RWPE1 (cell line): ENCODE measurements around the gene CLEC18A.

ENCODE experiments used
- CTCF ChIA-PET: fragments of 350-600 bp; sonication (Branson Sonifier 250); formaldehyde crosslinking; extraction: SDS; loops from one replicate; lab custom pipeline; 2021; lab: Yijun Ruan, JAX
- POLR2A ChIA-PET: fragments of 400-600 bp; formaldehyde crosslinking; extraction: SDS; loops from one replicate; lab custom pipeline; 2020; ENCODE audit warnings: antibody characterized with exemption; ENCODE audit not compliant: low non-redundant PET; lab: Yijun Ruan, JAX
- DNase-seq: peaks from one replicate; pipeline ENCODE4 v3.0.0; 2012; ENCODE audit warnings: low spot score
- H3K27ac ChIP-seq: fragments of 450-650 bp; 2 replicates; pipeline ENCODE4 v1.5.1; 2017
- CTCF ChIP-seq: fragments of 450-650 bp; conservative IDR thresholded peaks from 2 replicates; pipeline ENCODE4 v1.5.1; 2017; ENCODE audit warnings: low read depth, mild to moderate bottlenecking

The CLEC18A gene

GRCh38 chr16:69936751-69937211 lies 14.4 kb upstream of the CLEC18A start:
- no peak overlapping the region for H3K27ac ChIP-seq
- CTCF ChIA-PET: no interaction called here

GRCh38 chr16:69937465-69937951 lies 13.6 kb upstream of the CLEC18A start:
- CTCF ChIA-PET: interaction anchor here (0.6 kb wide), 1 partner anchor 178 kb away, joined by 3 read pairs; no protein-coding TSS in a partner anchor
- no peak overlapping the region for H3K27ac ChIP-seq
- POLR2A ChIA-PET: no interaction called here
- DNase-seq: no peak
- TF ChIP-seq CTCF: no peak

More at GRCh38 chr16:69936751-69937211, 14.4 kb upstream of the CLEC18A start:
- DNase-seq: no peak
- TF ChIP-seq CTCF: no peak
- POLR2A ChIA-PET: no interaction called here

GRCh38 chr16:69938981-69939820 lies 11.9 kb upstream of the CLEC18A start:
- ChIA-PET CTCF (interaction anchor here (0.5 to 0.7 kb wide), 2 partner anchors 14 to 32 kb away, joined by 3 read pairs; no protein-coding TSS in a partner anchor), POLR2A (no interaction called here)
- no peak for TF ChIP-seq CTCF
- no peak for DNase-seq
- no peak overlapping the region for H3K27ac ChIP-seq

GRCh38 chr16:69939821-69940585 lies 11.1 kb upstream of the CLEC18A start:
- DNase-seq: no peak
- CTCF ChIA-PET: interaction anchor here (0.5 to 1.0 kb wide), 2 partner anchors 10 to 14 kb away, joined by 3 read pairs; no protein-coding TSS in a partner anchor
- H3K27ac ChIP-seq: no peak overlapping the region
- no peak for TF ChIP-seq CTCF
- POLR2A ChIA-PET: no interaction called here

- ChIA-PET POLR2A (no interaction called here), CTCF (interaction anchor here (1.0 kb wide), 1 partner anchor 10 kb away, joined by 3 read pairs; no protein-coding TSS in a partner anchor)
- DNase-seq: no peak
- no peak for TF ChIP-seq CTCF
- H3K27ac ChIP-seq: no peak overlapping the region
Measured at GRCh38 chr16:69940676-69941075, 10.5 kb upstream of the CLEC18A start.
